ENCODE results near the gene PADI2. TPM values are rescaled to one million over a fixed set of nuclear protein-coding genes. Genes with fewer than 3 reads are reported as not detected.

PADI2 gene
- total RNA-seq, 1 donor from 2014 or later, result 0.28 TPM

DNA sequence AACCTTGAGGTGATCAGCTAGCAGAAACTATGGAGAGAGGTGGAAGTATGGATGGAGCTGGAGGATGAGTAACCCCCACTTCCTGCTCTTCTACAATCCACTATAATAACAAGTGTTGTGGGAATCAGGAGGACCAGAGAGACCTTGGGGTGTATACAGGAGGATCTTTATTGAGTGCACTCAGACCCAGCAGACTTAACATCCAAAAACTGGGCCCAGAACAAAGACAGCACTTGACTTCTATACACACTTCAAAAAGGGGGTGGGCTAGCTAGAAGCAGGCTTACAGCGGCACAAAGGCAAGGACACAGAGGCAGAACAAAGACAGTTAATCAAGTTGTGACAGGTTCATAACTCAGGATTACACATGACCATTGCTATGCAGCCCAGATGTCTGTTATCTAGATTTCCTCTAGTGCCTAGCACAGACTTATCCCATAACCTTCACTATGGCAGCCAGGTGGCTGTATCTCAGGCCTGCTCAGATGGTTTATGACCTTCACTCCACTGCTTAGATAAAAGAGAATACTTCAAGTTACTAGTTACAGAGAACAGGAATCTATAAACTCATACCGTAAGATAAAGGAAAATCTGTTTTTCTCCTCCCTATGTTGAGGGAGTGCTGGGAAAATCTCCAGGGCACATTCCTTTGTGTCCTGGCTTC, 36.1 kb upstream of the PADI2 start:
- peaks cover 32% of the 10 kb centered on the region for H3K9me3 Mint-ChIP-seq (ENCODE audit: unreplicated experiment)
- H3K27me3 Mint-ChIP-seq (ENCODE audit: unreplicated experiment), result peaks cover 2% of the 10 kb centered on the region
- no peak for DNase-seq (ENCODE audit: low spot score)
- no peak overlapping the region for H3K4me3 Mint-ChIP-seq (ENCODE audit: unreplicated experiment)
- TF ChIP-seq, protein P1, sequence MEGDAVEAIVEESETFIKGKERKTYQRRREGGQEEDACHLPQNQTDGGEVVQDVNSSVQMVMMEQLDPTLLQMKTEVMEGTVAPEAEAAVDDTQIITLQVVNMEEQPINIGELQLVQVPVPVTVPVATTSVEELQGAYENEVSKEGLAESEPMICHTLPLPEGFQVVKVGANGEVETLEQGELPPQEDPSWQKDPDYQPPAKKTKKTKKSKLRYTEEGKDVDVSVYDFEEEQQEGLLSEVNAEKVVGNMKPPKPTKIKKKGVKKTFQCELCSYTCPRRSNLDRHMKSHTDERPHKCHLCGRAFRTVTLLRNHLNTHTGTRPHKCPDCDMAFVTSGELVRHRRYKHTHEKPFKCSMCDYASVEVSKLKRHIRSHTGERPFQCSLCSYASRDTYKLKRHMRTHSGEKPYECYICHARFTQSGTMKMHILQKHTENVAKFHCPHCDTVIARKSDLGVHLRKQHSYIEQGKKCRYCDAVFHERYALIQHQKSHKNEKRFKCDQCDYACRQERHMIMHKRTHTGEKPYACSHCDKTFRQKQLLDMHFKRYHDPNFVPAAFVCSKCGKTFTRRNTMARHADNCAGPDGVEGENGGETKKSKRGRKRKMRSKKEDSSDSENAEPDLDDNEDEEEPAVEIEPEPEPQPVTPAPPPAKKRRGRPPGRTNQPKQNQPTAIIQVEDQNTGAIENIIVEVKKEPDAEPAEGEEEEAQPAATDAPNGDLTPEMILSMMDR (IDR thresholded peaks at IDR 0.05; ENCODE audit: unreplicated experiment), result no peak
- no peak overlapping the region for H3K27ac Mint-ChIP-seq (ENCODE audit: unreplicated experiment)
- peaks cover 15% of the 10 kb centered on the region for H3K36me3 Mint-ChIP-seq (ENCODE audit: low read depth, unreplicated experiment)
- H3K4me1 Mint-ChIP-seq (ENCODE audit: unreplicated experiment), result no peaks in the 10 kb centered on the region

DNA sequence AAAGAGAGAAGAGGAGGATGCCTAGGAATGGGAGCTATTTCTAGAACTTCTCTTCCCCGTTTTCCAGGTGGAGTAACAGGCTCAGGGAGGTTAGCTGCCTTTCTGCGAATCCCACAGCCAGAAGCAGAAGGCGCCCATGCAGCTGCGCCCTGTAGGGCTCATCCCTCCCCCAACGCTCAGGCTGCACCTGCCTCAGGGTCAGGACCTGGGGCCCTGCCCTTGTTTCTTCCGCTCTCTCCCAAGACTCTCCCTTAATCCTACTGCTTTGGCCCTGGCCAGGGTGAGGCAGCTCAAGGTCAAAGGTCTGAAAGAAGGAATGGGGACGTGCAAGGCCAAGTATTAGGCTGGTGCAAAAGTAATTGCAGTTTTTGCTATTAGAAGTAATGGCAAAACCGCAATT, 30.5 kb upstream of the PADI2 start:
- TF ChIP-seq, protein P1 (IDR thresholded peaks at IDR 0.05; ENCODE audit: unreplicated experiment), result no peak
- peaks cover 22% of the 10 kb centered on the region for H3K9me3 Mint-ChIP-seq (ENCODE audit: unreplicated experiment)
- no peak overlapping the region for H3K4me3 Mint-ChIP-seq (ENCODE audit: unreplicated experiment)
- peaks cover 7% of the 10 kb centered on the region for H3K36me3 Mint-ChIP-seq (ENCODE audit: low read depth, unreplicated experiment)
- no peak for DNase-seq (ENCODE audit: low spot score)
- no peaks in the 10 kb centered on the region for H3K27me3 Mint-ChIP-seq (ENCODE audit: unreplicated experiment)
- no peak overlapping the region for H3K27ac Mint-ChIP-seq (ENCODE audit: unreplicated experiment)
- H3K4me1 Mint-ChIP-seq (ENCODE audit: unreplicated experiment), result no peaks in the 10 kb centered on the region

DNA sequence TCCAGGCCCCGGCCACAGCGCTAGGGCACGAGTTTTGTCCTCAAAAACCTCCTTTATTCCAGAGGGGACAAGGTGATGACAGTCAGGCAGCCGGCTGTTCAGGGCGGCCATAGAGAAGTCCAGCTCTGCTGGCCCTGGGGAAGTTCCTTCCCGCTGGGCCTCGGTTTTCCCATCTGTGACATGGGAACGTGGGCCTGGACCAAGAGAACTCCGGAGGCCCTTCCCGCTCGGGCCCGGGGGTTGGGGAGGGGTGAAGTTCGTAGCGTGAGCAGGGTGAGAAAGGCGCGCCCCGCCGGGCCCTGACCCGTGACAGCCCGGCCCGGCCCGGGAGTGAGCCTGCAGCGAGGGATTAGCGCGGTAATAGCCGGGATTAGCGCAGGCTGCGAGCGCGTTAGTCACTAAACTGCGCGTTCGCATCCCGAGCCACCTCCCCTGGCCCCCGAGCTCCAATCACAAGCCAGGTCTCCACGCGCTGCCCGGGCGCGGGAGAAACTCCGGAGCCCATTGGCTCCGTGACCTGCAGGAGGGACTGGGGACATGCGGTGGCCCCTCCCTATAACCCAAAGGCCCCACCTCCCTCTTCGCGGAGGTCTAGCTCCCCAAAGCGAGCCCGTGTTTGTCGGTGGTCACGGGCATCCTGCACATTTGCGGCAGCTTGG, 29.8 kb upstream of the PADI2 start:
- Mint-ChIP-seq H3K9me3 (ENCODE audit: unreplicated experiment) (peaks cover 22% of the 10 kb centered on the region), H3K27me3 (ENCODE audit: unreplicated experiment) (no peaks in the 10 kb centered on the region), H3K27ac (ENCODE audit: unreplicated experiment) (no peak overlapping the region), H3K4me1 (ENCODE audit: unreplicated experiment) (no peaks in the 10 kb centered on the region), H3K4me3 (ENCODE audit: unreplicated experiment) (no peak overlapping the region), H3K36me3 (ENCODE audit: low read depth, unreplicated experiment) (no peaks in the 10 kb centered on the region)
- DNase-seq (ENCODE audit: low spot score), result no peak
- TF ChIP-seq, protein P1 (IDR thresholded peaks at IDR 0.05; ENCODE audit: unreplicated experiment), result no peak

DNA sequence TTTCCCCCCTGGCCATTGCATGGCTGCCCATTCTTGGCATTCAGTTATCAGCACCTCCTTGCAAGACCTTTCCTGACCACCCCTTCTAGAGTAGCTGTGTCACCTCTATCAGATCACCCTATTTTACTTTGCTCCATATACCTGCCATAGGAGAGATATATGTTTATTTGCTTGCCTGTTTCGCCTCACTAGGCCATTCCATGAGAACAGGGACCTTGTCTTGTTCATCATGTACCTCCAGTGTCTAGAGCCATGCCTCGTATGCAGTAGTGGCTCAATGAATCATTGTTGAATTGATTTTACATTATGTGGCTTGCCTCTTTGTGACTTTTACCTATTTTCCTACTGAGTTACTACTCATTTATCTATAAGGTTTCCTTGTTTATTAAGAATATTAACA, 26.4 kb upstream of the PADI2 start:
- Mint-ChIP-seq H3K9me3 (ENCODE audit: unreplicated experiment) (no peaks in the 10 kb centered on the region), H3K4me1 (ENCODE audit: unreplicated experiment) (no peaks in the 10 kb centered on the region), H3K27ac (ENCODE audit: unreplicated experiment) (no peak overlapping the region), H3K27me3 (ENCODE audit: unreplicated experiment) (no peaks in the 10 kb centered on the region), H3K4me3 (ENCODE audit: unreplicated experiment) (no peak overlapping the region), H3K36me3 (ENCODE audit: low read depth, unreplicated experiment) (no peaks in the 10 kb centered on the region)
- TF ChIP-seq, protein P1 (IDR thresholded peaks at IDR 0.05; ENCODE audit: unreplicated experiment), result no peak
- no peak for DNase-seq (ENCODE audit: low spot score)

DNA sequence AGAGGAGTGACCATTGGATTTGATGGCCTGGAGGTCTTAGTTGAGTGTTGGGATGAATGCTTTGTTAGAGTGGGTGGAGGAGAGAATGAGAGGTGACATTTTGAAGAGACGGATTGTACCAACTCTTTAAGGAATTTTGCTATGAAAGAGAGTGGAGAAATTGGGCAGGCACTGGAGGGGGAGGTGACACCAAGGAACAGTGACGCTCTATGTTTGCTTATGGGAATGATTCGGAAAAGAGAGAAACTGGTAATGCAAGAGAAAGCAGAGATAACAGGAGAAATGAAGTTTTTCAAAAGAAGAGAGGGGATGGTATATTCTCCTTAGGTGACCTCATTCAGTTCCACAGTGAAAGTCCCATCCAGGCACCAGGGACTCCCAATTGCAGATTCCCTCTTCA, 24.5 kb upstream of the PADI2 start:
- no peaks in the 10 kb centered on the region for H3K27me3 Mint-ChIP-seq (ENCODE audit: unreplicated experiment)
- H3K4me3 Mint-ChIP-seq (ENCODE audit: unreplicated experiment), result no peak overlapping the region
- no peaks in the 10 kb centered on the region for H3K36me3 Mint-ChIP-seq (ENCODE audit: low read depth, unreplicated experiment)
- H3K9me3 Mint-ChIP-seq (ENCODE audit: unreplicated experiment), result no peaks in the 10 kb centered on the region
- DNase-seq (ENCODE audit: low spot score), result no peak
- no peak overlapping the region for H3K27ac Mint-ChIP-seq (ENCODE audit: unreplicated experiment)
- H3K4me1 Mint-ChIP-seq (ENCODE audit: unreplicated experiment), result no peaks in the 10 kb centered on the region
- TF ChIP-seq, protein P1 (IDR thresholded peaks at IDR 0.05; ENCODE audit: unreplicated experiment), result no peak
